Thoracic aorta (tissue), 2 donors: ENCODE measurements around the gene ZFPM1. TPM values are rescaled to one million over a fixed set of nuclear protein-coding genes. Genes with fewer than 3 reads are reported as not detected.
"Not testable (repeated sequence)": the region's sequence is repeated elsewhere in the genome, so short reads cannot be mapped to it uniquely, and the experiment has no call there.

Experiments
- ATAC-seq: fragments of 150-250 bp; one replicate; pipeline ENCODE4 v1.8.0; 2017; ENCODE audit warnings: low read depth; ENCODE audit not compliant: insufficient number of reproducible peaks, low FRiP score
- DNase-seq: peaks from one replicate; pipeline ENCODE4 v3.0.0-alpha.2; 2020; ENCODE audit warnings: low spot score
- H3K27ac ChIP-seq, 2 donors: fragments of 200-600 bp; sonication (generic); 1 replicate in 1 of 2; 2 replicates in 1 of 2; pipeline ENCODE4 v1.5.1; 2016; ENCODE audit warnings: mild to moderate bottlenecking in 2 of 2, moderate library complexity in 2 of 2
- H3K27me3 ChIP-seq: fragments of 200-600 bp; sonication (generic); replicated peaks from 2 replicates; pipeline ENCODE4 v1.6.0; 2016; ENCODE audit warnings: mild to moderate bottlenecking; ENCODE audit not compliant: insufficient read depth
- H3K36me3 ChIP-seq: fragments of 200-600 bp; sonication (generic); one replicate; pipeline ENCODE4 v1.5.1; 2016
- H3K4me1 ChIP-seq, 2 donors: fragments of 200-600 bp; sonication (generic); 1 replicate in 1 of 2; 2 replicates in 1 of 2; pipeline versions ENCODE4 v1.5.1 to v1.6.0; 2016; ENCODE audit warnings: low read depth in 2 of 2, mild to moderate bottlenecking in 1 of 2; ENCODE audit not compliant: control insufficient read depth in 1 of 2
- H3K4me3 ChIP-seq: fragments of 200-600 bp; sonication (generic); 2 replicates; pipeline ENCODE4 v1.5.1; 2016; ENCODE audit warnings: mild to moderate bottlenecking
- H3K9me3 ChIP-seq: fragments of 200-600 bp; sonication (generic); 2 replicates; pipeline ENCODE4 v1.5.1; 2016
- CTCF ChIP-seq: fragments of 200-600 bp; sonication (generic); IDR thresholded peaks from one replicate; pipeline ENCODE4 v1.5.1; 2019; ENCODE audit warnings: antibody characterized with exemption
- total RNA-seq, 2 donors: library from RNA; depleted of rRNA; stranded (reverse); fragments of >200 nt; gene quantifications; one replicate each; pipeline versions ENCODE4 v1.1.0 to v1.2.3, GENCODE V29; 2016

Gene ZFPM1
- total RNA-seq, 2 donors from 2014 or later: 1.8 to 2.5 TPM

GRCh38 chr16:88514070-88514469, 61.0 kb downstream of the ZFPM1 start:
- no peaks in the 10 kb centered on the region for H3K36me3 ChIP-seq
- no peaks in the 10 kb centered on the region for H3K27me3 ChIP-seq
- no peaks in the 10 kb centered on the region for H3K9me3 ChIP-seq
- no peak for DNase-seq
- no peak overlapping the region for H3K4me3 ChIP-seq
- no peak overlapping the region for H3K27ac ChIP-seq
- no peaks in the 10 kb centered on the region for H3K4me1 ChIP-seq
- ATAC-seq: no peak
- TF ChIP-seq CTCF: no peak

- Histone ChIP-seq H3K27ac (no peak overlapping the region), H3K9me3 (no peaks in the 10 kb centered on the region), H3K4me3 (no peak overlapping the region), H3K27me3 (no peaks in the 10 kb centered on the region), H3K36me3 (no peaks in the 10 kb centered on the region), H3K4me1 (no peaks in the 10 kb centered on the region)
- ATAC-seq (no peak), DNase-seq (no peak)
- TF ChIP-seq CTCF: no peak
Observed at GRCh38 chr16:88514526-88515232, 61.6 kb downstream of the ZFPM1 start.

GRCh38 chr16:88515371-88515770, 62.3 kb downstream of the ZFPM1 start:
- no peaks in the 10 kb centered on the region for H3K4me1 ChIP-seq
- DNase-seq: no peak
- H3K9me3 ChIP-seq: no peaks in the 10 kb centered on the region
- H3K36me3 ChIP-seq: no peaks in the 10 kb centered on the region
- H3K27me3 ChIP-seq: no peaks in the 10 kb centered on the region
- no peak overlapping the region for H3K4me3 ChIP-seq
- ATAC-seq: no peak
- no peak for TF ChIP-seq CTCF
- no peak overlapping the region for H3K27ac ChIP-seq

- H3K36me3 ChIP-seq: no peaks in the 10 kb centered on the region
- no peak for DNase-seq
- no peak for TF ChIP-seq CTCF
- H3K4me1 ChIP-seq: no peaks in the 10 kb centered on the region
- no peaks in the 10 kb centered on the region for H3K9me3 ChIP-seq
- H3K27ac ChIP-seq: no peak overlapping the region
- H3K27me3 ChIP-seq: no peaks in the 10 kb centered on the region
- no peak overlapping the region for H3K4me3 ChIP-seq
- no peak for ATAC-seq
Observed at GRCh38 chr16:88515925-88516594, 63.0 kb downstream of the ZFPM1 start.

- Histone ChIP-seq H3K27me3 (no peaks in the 10 kb centered on the region), H3K9me3 (no peaks in the 10 kb centered on the region), H3K36me3 (no peaks in the 10 kb centered on the region), H3K4me1 (no peaks in the 10 kb centered on the region), H3K27ac (no peak overlapping the region), H3K4me3 (no peak overlapping the region)
- TF ChIP-seq CTCF: no peak
- no peak for DNase-seq
- ATAC-seq: no peak
Observed at GRCh38 chr16:88516601-88517061, 63.6 kb downstream of the ZFPM1 start.

- H3K4me1 ChIP-seq, H3K36me3 ChIP-seq, H3K27me3 ChIP-seq, H3K27ac ChIP-seq, ATAC-seq, H3K4me3 ChIP-seq, DNase-seq, H3K9me3 ChIP-seq: not testable (repeated sequence)
Observed at GRCh38 chr16:88517208-88517774, 64.2 kb downstream of the ZFPM1 start.

- not testable (repeated sequence) for H3K36me3 ChIP-seq, ATAC-seq, H3K4me1 ChIP-seq, H3K27me3 ChIP-seq, H3K9me3 ChIP-seq, DNase-seq, H3K4me3 ChIP-seq, H3K27ac ChIP-seq
Observed at GRCh38 chr16:88518411-88519111, 65.5 kb downstream of the ZFPM1 start.
